ENCODE measurements around the gene RFLNA. TPM values are rescaled to one million over a fixed set of nuclear protein-coding genes. Genes with fewer than 3 reads are reported as not detected.

RFLNA gene
- total RNA-seq, 1 donor from 2014 or later: 0.69 TPM

DNA sequence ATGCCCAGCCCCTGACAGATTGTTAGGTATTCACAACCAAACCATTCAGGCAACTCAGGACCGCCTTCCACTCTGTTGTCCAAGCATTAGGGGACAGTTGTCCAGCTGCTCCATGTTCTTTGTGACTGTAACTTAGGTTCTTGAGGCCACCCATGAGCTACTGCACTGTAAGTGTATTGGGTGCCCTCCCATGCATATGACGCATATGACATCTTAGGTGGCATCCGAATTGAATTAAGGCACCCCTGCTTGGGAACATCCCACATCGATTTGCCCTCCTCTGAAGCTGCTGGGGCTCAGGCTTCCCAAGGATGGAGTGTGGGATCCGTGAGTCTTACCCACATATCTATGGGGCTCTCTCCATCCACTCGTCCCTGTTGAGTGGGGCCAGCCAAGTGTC, 17.7 kb downstream of the RFLNA start:
- TF ChIP-seq, protein P1, sequence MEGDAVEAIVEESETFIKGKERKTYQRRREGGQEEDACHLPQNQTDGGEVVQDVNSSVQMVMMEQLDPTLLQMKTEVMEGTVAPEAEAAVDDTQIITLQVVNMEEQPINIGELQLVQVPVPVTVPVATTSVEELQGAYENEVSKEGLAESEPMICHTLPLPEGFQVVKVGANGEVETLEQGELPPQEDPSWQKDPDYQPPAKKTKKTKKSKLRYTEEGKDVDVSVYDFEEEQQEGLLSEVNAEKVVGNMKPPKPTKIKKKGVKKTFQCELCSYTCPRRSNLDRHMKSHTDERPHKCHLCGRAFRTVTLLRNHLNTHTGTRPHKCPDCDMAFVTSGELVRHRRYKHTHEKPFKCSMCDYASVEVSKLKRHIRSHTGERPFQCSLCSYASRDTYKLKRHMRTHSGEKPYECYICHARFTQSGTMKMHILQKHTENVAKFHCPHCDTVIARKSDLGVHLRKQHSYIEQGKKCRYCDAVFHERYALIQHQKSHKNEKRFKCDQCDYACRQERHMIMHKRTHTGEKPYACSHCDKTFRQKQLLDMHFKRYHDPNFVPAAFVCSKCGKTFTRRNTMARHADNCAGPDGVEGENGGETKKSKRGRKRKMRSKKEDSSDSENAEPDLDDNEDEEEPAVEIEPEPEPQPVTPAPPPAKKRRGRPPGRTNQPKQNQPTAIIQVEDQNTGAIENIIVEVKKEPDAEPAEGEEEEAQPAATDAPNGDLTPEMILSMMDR (conservative IDR thresholded peaks at IDR 0.05; ENCODE audit: low read depth, low read length): no peak
- DNase-seq (ENCODE audit: low read depth): no peak
- H3K4me3 ChIP-seq (ENCODE audit: low read depth, low read length): no peak overlapping the region

DNA sequence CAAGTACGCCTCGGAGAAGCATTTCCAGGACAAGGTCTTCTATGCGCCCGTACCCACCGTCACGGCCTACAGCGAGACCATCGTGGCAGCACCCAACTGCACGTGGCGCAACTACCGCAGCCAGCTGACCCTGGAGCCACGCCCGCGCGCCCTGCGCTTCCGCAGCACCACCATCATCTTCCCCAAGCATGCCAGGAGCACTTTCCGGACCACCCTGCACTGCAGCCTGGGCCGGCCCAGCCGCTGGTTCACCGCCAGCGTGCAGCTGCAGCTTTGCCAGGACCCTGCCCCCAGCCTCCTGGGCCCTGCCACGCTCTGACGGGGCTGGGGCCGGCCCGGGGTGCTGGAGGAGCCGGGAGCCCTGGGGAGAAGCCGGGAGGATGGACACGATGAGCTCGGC, 19.3 kb downstream of the RFLNA start:
- TF ChIP-seq, protein P1 (conservative IDR thresholded peaks at IDR 0.05; ENCODE audit: low read depth, low read length): no peak
- H3K4me3 ChIP-seq (ENCODE audit: low read depth, low read length): no peak overlapping the region
- DNase-seq (ENCODE audit: low read depth): no peak

DNA sequence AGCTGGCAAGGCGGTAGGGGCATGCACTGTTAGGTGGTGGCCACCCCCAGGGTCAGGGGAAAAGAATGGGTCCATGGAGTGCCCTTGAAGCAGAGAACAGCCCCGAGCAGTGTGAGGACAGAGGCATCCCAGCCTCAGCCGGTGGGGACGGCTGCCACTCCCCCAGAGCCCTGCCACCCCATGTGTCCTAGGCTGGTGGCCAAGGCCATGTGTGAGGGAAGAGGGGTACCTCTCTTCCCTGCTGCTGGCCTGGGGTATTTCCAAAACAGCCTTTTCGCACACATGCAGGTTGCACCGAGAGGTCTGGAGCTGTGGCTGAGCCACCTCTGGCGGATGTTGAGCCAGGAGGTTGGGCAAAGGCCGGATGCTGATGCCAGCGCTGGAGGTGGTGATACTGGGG, 19.9 kb downstream of the RFLNA start:
- TF ChIP-seq, protein P1 (conservative IDR thresholded peaks at IDR 0.05; ENCODE audit: low read depth, low read length): no peak

DNA sequence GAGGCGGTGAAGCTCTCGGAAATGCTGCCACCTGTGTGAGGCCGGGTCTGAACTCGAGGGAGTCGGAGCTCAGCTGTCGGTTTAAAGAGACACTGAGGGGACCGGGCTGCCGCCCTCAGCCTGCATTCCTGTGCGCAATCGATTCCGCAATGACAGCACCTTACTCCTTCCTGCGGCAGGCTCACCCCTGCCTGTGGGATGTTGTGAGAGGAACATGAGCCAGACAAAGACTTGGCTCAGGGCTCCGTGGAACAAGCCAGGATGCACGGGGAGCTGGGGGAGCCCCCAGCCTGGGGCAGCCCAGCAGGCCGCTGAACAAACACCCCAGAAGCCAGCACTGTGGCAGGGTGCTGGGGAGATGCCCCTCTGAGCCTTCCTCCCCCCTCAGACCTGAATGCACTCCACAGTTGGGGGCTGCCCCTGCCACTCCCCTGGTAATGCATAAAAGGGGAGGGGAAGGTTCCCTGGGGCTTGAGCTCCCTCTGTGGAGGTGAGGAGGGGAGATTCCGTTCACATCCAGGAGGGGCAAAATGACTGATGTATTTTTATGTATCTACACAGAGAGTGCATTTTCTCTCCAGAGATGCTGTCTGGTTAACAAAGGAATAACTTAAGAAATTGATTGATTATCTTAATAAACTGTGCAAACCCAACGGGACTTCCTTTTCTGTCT, 20.6 kb downstream of the RFLNA start:
- TF ChIP-seq, protein P1 (conservative IDR thresholded peaks at IDR 0.05; ENCODE audit: low read depth, low read length): no peak
- no peak overlapping the region for H3K4me3 ChIP-seq (ENCODE audit: low read depth, low read length)
- no peak for DNase-seq (ENCODE audit: low read depth)

More for the DNA sequence above, 19.9 kb downstream of the RFLNA start:
- H3K4me3 ChIP-seq (ENCODE audit: low read depth, low read length): no peak overlapping the region
- DNase-seq (ENCODE audit: low read depth): no peak

DNA sequence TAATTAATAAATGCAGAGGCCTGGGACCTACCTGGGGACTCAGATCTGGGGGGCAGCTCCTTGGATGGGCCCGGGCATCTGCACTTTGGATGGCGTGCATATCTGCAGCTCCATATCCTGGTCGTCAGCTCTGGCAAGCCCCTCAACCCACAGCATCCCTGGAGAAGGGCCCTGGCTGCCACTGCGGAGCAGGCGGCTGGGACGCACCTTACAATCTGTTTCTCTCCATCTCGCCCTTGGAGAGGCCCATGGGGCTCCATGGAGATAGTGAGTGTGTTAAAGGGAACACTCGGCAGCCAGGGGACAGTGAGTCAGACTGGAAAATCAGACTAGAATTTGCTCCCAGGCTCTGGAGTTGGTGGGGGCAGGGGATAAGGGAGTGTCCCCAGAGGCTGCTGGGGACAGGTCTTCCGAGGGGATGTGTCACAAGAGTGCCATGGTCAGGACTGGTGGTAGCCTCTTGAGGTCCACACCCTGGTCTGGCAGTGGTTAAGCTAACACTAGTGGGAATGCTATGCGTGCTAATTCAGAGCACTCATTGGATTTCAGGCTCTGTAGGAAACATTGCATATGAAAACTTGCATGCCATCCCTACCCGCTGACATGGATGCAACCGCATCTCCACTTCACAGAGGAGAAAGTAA, 21.5 kb downstream of the RFLNA start:
- TF ChIP-seq, protein P1 (conservative IDR thresholded peaks at IDR 0.05; ENCODE audit: low read depth, low read length): no peak
- H3K4me3 ChIP-seq (ENCODE audit: low read depth, low read length): no peak overlapping the region
- DNase-seq (ENCODE audit: low read depth): no peak

DNA sequence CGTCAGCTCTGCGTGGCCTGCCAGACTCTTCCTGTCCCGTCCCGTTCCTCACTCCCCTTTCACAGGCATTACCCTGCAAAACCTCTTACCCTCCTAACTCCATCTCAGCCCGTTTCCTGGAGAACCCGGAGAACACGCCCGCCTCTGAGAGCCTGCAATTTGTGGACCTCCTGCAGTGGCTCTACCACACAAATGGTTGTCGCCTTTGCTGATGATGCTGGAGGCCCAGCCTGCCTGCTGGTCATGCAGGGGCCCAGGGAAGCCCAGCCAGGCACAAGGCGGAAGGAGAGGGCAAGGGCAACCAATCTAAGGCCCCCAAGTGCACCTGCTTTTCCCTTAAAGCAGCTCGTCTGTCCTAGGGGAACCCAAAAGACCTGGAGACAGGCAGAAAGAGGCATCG, 22.5 kb downstream of the RFLNA start:
- no peak overlapping the region for H3K4me3 ChIP-seq (ENCODE audit: low read depth, low read length)
- TF ChIP-seq, protein P1 (conservative IDR thresholded peaks at IDR 0.05; ENCODE audit: low read depth, low read length): no peak
- no peak for DNase-seq (ENCODE audit: low read depth)
